Measurements from ENCODE around the gene ZNF827. TPM values are rescaled to one million over a fixed set of nuclear protein-coding genes. Genes with fewer than 3 reads are reported as not detected.

Gene ZNF827
- total and polyA plus RNA-seq, 10 donors = 3.3 to 31.6 (median 16.1) TPM

- Histone ChIP-seq H3K27ac (no peak overlapping the region), H3K36me3 (peaks cover 0 to 22% (median 0%) of the 10 kb centered on the region in 6 donors), H3K4me1 (peaks cover 5 to 26% (median 12%) of the 10 kb centered on the region in 6 donors), H3K27me3 (replicated peaks in 1 of 7) (no peaks in the 10 kb centered on the region), H3K9me3 (no peaks in the 10 kb centered on the region), H3K4me3 (no peak overlapping the region)
- WGBS, 5 donors = 83 to 91% (median 84%) methylated on average over 7 of the region's 7 CpGs
- TF ChIP-seq POLR2AphosphoS5 (IDR thresholded peaks at IDR 0.05) = no peak
- no peak for TF ChIP-seq CTCF (IDR thresholded peaks at IDR 0.05 in 8 of 11, conservative IDR thresholded peaks at IDR 0.05 in 3 of 11)
- no peak for TF ChIP-seq POLR2A (IDR thresholded peaks at IDR 0.05)
- DNase-seq = no peak
- intact Hi-C loops (cut with DNase I; ENCODE audit: low total_unique reads) = no loop called here
Measured at GRCh38 chr4:145878501-145879435, 59.9 kb downstream of the ZNF827 start.

DNA sequence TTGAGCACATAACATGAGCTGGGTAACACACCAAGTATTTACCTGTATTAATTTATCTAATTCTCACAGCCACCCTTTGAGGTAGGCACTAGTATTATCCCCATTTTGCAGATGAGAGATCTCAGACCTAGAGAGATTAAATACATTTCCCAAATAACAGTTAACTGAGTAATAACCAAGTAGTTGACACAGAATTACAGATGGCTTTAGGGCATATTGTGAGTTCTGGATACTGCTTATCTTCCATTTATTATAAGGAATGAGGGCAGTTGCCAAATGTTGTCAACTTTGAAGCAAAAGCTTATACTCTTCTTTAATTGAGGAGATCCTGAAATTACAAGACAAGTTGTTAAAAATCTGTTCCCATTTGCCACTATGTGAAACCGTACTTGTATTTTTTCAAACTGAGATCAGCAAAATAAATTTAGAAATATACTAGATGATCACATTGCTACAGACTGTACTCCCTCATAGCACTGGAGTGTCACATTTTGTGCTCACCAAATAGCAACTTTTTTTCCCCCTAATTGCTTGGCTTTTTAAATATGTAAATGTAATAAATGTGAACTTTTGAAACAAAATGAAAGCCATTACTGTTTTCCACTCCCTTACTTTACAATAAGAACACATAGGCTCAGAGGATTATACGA, 62.0 kb downstream of the ZNF827 start:
- peaks cover 2 to 13% (median 4%) of the 10 kb centered on the region in 6 donors for H3K4me1 ChIP-seq
- 91 to 99% (median 95%) methylated on average over 2 of the region's 2 CpGs for WGBS, 5 donors
- no peaks in the 10 kb centered on the region for H3K9me3 ChIP-seq
- no peak overlapping the region for H3K27ac ChIP-seq
- TF ChIP-seq CTCF (IDR thresholded peaks at IDR 0.05 in 8 of 11, conservative IDR thresholded peaks at IDR 0.05 in 3 of 11) (no peak), POLR2AphosphoS5 (IDR thresholded peaks at IDR 0.05) (no peak), POLR2A (IDR thresholded peaks at IDR 0.05) (no peak)
- no peaks in the 10 kb centered on the region for H3K27me3 ChIP-seq (replicated peaks in 1 of 7)
- intact Hi-C loops (cut with DNase I; ENCODE audit: low total_unique reads) = no loop called here
- DNase-seq = no peak
- peaks cover 0 to 22% (median 0%) of the 10 kb centered on the region in 6 donors for H3K36me3 ChIP-seq
- no peak overlapping the region for H3K4me3 ChIP-seq

GRCh38 chr4:145873901-145874300, 64.7 kb downstream of the ZNF827 start:
- TF ChIP-seq POLR2AphosphoS5 (IDR thresholded peaks at IDR 0.05) = no peak
- TF ChIP-seq POLR2A (IDR thresholded peaks at IDR 0.05) = no peak
- TF ChIP-seq CTCF (IDR thresholded peaks at IDR 0.05 in 8 of 11, conservative IDR thresholded peaks at IDR 0.05 in 3 of 11) = no peak
- intact Hi-C loops (cut with DNase I; ENCODE audit: low total_unique reads) = no loop called here

GRCh38 chr4:145871209-145871608, 67.4 kb downstream of the ZNF827 start:
- H3K36me3 ChIP-seq = peaks cover 0 to 20% (median 0%) of the 10 kb centered on the region in 6 donors
- TF ChIP-seq CTCF (IDR thresholded peaks at IDR 0.05 in 8 of 11, conservative IDR thresholded peaks at IDR 0.05 in 3 of 11) = no peak
- no peak for TF ChIP-seq POLR2A (IDR thresholded peaks at IDR 0.05)
- TF ChIP-seq POLR2AphosphoS5 (IDR thresholded peaks at IDR 0.05) = no peak
- no peak overlapping the region for H3K27ac ChIP-seq
- H3K4me1 ChIP-seq = peaks cover 0 to 9% (median 2%) of the 10 kb centered on the region in 6 donors
- H3K4me3 ChIP-seq = no peak overlapping the region
- no peaks in the 10 kb centered on the region for H3K27me3 ChIP-seq (replicated peaks in 1 of 7)
- no peak for DNase-seq
- intact Hi-C loops (cut with DNase I; ENCODE audit: low total_unique reads) = no loop called here
- H3K9me3 ChIP-seq = no peaks in the 10 kb centered on the region

More at GRCh38 chr4:145873901-145874300, 64.7 kb downstream of the ZNF827 start:
- Histone ChIP-seq H3K9me3 (no peaks in the 10 kb centered on the region), H3K27me3 (replicated peaks in 1 of 7) (no peaks in the 10 kb centered on the region), H3K4me3 (no peak overlapping the region), H3K4me1 (peaks cover 0 to 7% (median under 1%) of the 10 kb centered on the region in 6 donors), H3K27ac (no peak overlapping the region), H3K36me3 (peaks cover 0 to 24% (median 0%) of the 10 kb centered on the region in 6 donors)
- DNase-seq = no peak

Data from spleen (tissue), 11 donors.